ENCODE data around the gene CBX8. TPM values are rescaled to one million over a fixed set of nuclear protein-coding genes. Genes with fewer than 3 reads are reported as not detected.

The CBX8 gene
- total RNA-seq, 1 experiment from 2014 or later, result 11.1 TPM

- Mint-ChIP-seq H3K9me3 (ENCODE audit: low read depth, unreplicated experiment) (no peaks in the 10 kb centered on the region), H3K36me3 (ENCODE audit: insufficient read depth, unreplicated experiment) (peaks cover 36% of the 10 kb centered on the region), H3K27ac (ENCODE audit: unreplicated experiment) (no peak overlapping the region), H3K27me3 (ENCODE audit: unreplicated experiment) (peaks cover 77% of the 10 kb centered on the region), H3K4me1 (ENCODE audit: low read depth, unreplicated experiment) (peaks cover 24% of the 10 kb centered on the region), H3K4me3 (ENCODE audit: low read depth, unreplicated experiment) (no peak overlapping the region)
- BruUV-seq (replicated peaks), result no TSS peak
- DNase-seq, result no peak
- CTCF ChIA-PET, result interaction anchor here (1.4 to 2.4 kb wide), 6 partner anchors 10 to 187 kb away, joined by 3 to 20 read pairs (median 8); partner anchors contain the start of gene CBX8
- TF ChIP-seq, protein P1, sequence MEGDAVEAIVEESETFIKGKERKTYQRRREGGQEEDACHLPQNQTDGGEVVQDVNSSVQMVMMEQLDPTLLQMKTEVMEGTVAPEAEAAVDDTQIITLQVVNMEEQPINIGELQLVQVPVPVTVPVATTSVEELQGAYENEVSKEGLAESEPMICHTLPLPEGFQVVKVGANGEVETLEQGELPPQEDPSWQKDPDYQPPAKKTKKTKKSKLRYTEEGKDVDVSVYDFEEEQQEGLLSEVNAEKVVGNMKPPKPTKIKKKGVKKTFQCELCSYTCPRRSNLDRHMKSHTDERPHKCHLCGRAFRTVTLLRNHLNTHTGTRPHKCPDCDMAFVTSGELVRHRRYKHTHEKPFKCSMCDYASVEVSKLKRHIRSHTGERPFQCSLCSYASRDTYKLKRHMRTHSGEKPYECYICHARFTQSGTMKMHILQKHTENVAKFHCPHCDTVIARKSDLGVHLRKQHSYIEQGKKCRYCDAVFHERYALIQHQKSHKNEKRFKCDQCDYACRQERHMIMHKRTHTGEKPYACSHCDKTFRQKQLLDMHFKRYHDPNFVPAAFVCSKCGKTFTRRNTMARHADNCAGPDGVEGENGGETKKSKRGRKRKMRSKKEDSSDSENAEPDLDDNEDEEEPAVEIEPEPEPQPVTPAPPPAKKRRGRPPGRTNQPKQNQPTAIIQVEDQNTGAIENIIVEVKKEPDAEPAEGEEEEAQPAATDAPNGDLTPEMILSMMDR (IDR thresholded peaks at IDR 0.05; ENCODE audit: unreplicated experiment), result no peak
- intact Hi-C loops (cut with micrococcal nuclease; ENCODE audit: unreplicated experiment), result loop anchor here (5.0 kb wide), 2 partner anchors 45 to 180 kb away; no protein-coding TSS in a partner anchor
These were observed 10.2 kb upstream of the CBX8 start for GRCh38 chr17:79806863-79807720.

DNA sequence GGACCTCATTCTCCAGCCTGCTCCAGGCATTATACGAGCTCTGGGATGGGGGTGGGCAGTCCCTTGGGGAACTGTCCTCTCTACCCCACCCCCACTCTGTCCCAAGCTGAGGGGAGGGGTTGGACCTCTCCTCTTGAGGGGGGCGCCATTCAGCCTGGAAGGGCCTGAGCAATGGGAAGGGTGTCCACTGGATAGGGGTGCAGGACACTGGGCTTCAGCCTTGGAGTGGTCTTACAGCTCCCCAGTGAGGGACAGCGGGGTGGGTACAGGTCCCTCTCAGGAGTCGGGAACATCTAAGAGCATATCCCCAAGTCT is 9.5 kb upstream of the CBX8 start:
- H3K9me3 Mint-ChIP-seq (ENCODE audit: low read depth, unreplicated experiment), result no peaks in the 10 kb centered on the region
- peaks cover 19% of the 10 kb centered on the region for H3K4me1 Mint-ChIP-seq (ENCODE audit: low read depth, unreplicated experiment)
- no peak overlapping the region for H3K4me3 Mint-ChIP-seq (ENCODE audit: low read depth, unreplicated experiment)
- intact Hi-C loops (cut with micrococcal nuclease; ENCODE audit: unreplicated experiment), result loop anchor here (5.0 kb wide), 2 partner anchors 46 to 181 kb away; no protein-coding TSS in a partner anchor
- H3K27ac Mint-ChIP-seq (ENCODE audit: unreplicated experiment), result no peak overlapping the region
- H3K27me3 Mint-ChIP-seq (ENCODE audit: unreplicated experiment), result peaks cover 77% of the 10 kb centered on the region
- CTCF ChIA-PET, result interaction anchor here (1.4 to 2.0 kb wide), 2 partner anchors 9 to 33 kb away, joined by 4 to 9 read pairs; partner anchors contain the start of genes CBX4 and CBX8
- no peak for DNase-seq
- no TSS peak for BruUV-seq (replicated peaks)
- TF ChIP-seq, protein P1 (IDR thresholded peaks at IDR 0.05; ENCODE audit: unreplicated experiment), result no peak
- H3K36me3 Mint-ChIP-seq (ENCODE audit: insufficient read depth, unreplicated experiment), result peaks cover 29% of the 10 kb centered on the region

DNA sequence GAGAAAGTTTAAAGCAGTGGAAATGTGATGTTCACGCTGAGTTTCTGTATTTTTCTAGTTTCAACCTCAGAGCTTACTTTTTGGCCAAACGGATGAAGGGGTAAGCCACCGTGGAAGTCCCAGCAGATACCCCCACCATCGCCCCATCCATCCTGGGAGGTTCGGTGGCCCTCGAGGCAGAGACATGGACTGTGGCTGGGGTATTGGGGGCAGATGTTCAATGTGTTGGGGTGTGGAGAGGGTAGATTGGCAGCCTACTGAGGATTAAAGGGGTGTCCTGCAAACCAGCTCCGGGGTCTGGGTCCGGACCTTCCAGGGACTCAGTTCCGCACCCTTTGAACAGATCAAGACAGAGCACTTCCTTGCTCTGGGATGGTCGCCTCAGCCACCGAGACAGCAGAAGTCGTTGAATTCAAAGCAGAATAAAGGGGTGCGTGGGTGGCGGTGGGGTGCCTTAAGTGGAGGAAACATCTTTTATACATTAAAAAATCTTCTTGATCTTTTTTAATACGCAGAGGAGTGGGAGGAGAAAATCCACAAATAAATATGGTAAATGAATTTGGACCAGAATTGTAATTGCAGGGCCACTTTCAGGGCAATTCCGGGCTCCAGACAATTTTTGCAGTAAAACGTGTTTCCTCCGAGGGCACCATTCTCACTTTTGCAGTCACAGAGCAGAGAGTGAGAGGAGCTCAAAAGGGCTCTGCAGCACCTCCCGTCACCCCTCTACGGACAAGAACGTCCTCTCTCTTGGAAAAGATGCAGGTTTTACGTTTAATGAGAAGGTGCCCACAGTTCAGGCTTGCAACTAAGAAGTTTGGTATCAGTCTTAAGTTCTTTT is 8.2 kb upstream of the CBX8 start:
- Mint-ChIP-seq H3K4me3 (ENCODE audit: low read depth, unreplicated experiment) (no peak overlapping the region), H3K27ac (ENCODE audit: unreplicated experiment) (no peak overlapping the region), H3K4me1 (ENCODE audit: low read depth, unreplicated experiment) (peaks cover 26% of the 10 kb centered on the region), H3K36me3 (ENCODE audit: insufficient read depth, unreplicated experiment) (peaks cover 19% of the 10 kb centered on the region), H3K9me3 (ENCODE audit: low read depth, unreplicated experiment) (no peaks in the 10 kb centered on the region), H3K27me3 (ENCODE audit: unreplicated experiment) (peaks cover 78% of the 10 kb centered on the region)
- CTCF ChIA-PET, result interaction anchor here (0.6 to 2.0 kb wide), 3 partner anchors 8 to 34 kb away, joined by 3 to 9 read pairs (median 4); partner anchors contain the start of genes CBX4 and CBX8
- DNase-seq, result no peak
- no TSS peak for BruUV-seq (replicated peaks)
- TF ChIP-seq, protein P1 (IDR thresholded peaks at IDR 0.05; ENCODE audit: unreplicated experiment), result no peak
- intact Hi-C loops (cut with micrococcal nuclease; ENCODE audit: unreplicated experiment), result loop anchor here (5.0 kb wide), 2 partner anchors 47 to 182 kb away; no protein-coding TSS in a partner anchor
